ENCODE results near the gene DSCAML1. TPM values are rescaled to one million over a fixed set of nuclear protein-coding genes. Genes with fewer than 3 reads are reported as not detected.
A peak's percentile ranks its signal among the peaks of the same experiment; 100 is the strongest.

Gene DSCAML1
- total and polyA plus RNA-seq, 9 of the 15 experiments (the other 6 are each of a cell fraction or from before 2014, with no cell fraction given), result not detected

- TF ChIP-seq ZNF518B (CRISPR knock-in tag; IDR thresholded peaks at IDR 0.05), result no peak
Observed at GRCh38 chr11:117621226-117621625, 175.8 kb downstream of the DSCAML1 start (continued).

GRCh38 chr11:117620659-117621058 lies 176.4 kb downstream of the DSCAML1 start:
- Histone ChIP-seq H3K4me3 (no peak overlapping the region), H3K4me1 (replicated peaks in 1 of 2; ENCODE audit: control insufficient read depth in 2 of 2, insufficient read depth in 2 of 2, low read length in 2 of 2) (no peaks in the 10 kb centered on the region), H3K9ac (ENCODE audit: insufficient read depth in 1 of 2, low read depth in 2 of 2, low read length in 2 of 2) (no peak overlapping the region), H3K27ac (ENCODE audit: extremely low read depth, low read depth, low read length) (no peak overlapping the region), H3K27me3 (ENCODE audit: control insufficient read depth in 2 of 2, insufficient read depth in 2 of 2, low read length in 2 of 2) (peaks cover 0 to 5% of the 10 kb centered on the region in 2 experiments; a peak in 1 of 5 replicates), H2AFZ (ENCODE audit: low read depth, low read length) (no peak overlapping the region), H3K9me1 (ENCODE audit: control insufficient read depth, insufficient read depth, low read length) (no peaks in the 10 kb centered on the region), H3K4me2 (ENCODE audit: insufficient read depth, low read length) (no peak overlapping the region), H3K79me2 (ENCODE audit: control insufficient read depth, insufficient read depth, low read length) (no peaks in the 10 kb centered on the region), H3K9me3 (replicated peaks; ENCODE audit: control insufficient read depth, insufficient read depth, low read depth, low read length) (no peaks in the 10 kb centered on the region), H3K36me3 (ENCODE audit: control insufficient read depth, insufficient read depth, low read length) (no peaks in the 10 kb centered on the region), H4K20me1 (replicated peaks; ENCODE audit: control insufficient read depth, insufficient read depth, low read length) (no peaks in the 10 kb centered on the region)
- in situ Hi-C loops (cut with MboI) (no loop called here), intact Hi-C loops (cut with micrococcal nuclease) (loop anchor here (2.0 kb wide), 1 partner anchor 194 kb away; no protein-coding TSS in a partner anchor)
- no peak for TF ChIP-seq CREBBP (IDR thresholded peaks at IDR 0.05; ENCODE audit: low read depth, low read length)
- TF ChIP-seq BRF1 (IDR thresholded peaks at IDR 0.05; ENCODE audit: borderline replicate concordance, extremely low read depth, insufficient read length), result no peak
- no peak for TF ChIP-seq E2F3 (CRISPR knock-in tag; IDR thresholded peaks at IDR 0.05)
- TF ChIP-seq ZNF3 (CRISPR knock-in tag; IDR thresholded peaks at IDR 0.05), result no peak
- no peak for TF ChIP-seq HIVEP1 (CRISPR knock-in tag; IDR thresholded peaks at IDR 0.05)
- no peak for TF ChIP-seq ZNF695 (CRISPR knock-in tag; IDR thresholded peaks at IDR 0.05)
- TF ChIP-seq ADNP (tag; IDR thresholded peaks at IDR 0.05), result peak; percentile 65
- TF ChIP-seq BCOR (IDR thresholded peaks at IDR 0.05), result peak; percentile 58; the same call in 1 of the 2 replicates
- TF ChIP-seq RBM25 (IDR thresholded peaks at IDR 0.05; ENCODE audit: low read depth, low read length, severe bottlenecking), result peak; percentile 86
- TF ChIP-seq TGIF2 (CRISPR knock-in tag; IDR thresholded peaks at IDR 0.05), result no peak
- no peak for DNase-seq (ENCODE audit: extremely low read depth in 1 of 4, low spot score in 3 of 4)
- BruUV-seq (replicated peaks), result no TSS peak
- CTCF ChIA-PET (ENCODE audit: low intra/inter-chr PET ratio), result no interaction called here
- no peak for FAIRE-seq
- POLR2A ChIA-PET, result interaction anchor here (1.0 kb wide), 1 partner anchor 10 kb away, joined by 3 read pairs; no protein-coding TSS in a partner anchor
- ATAC-seq, result no peak
- WGBS (ENCODE audit: insufficient coverage, low coverage, missing lambda C conversion rate), result 0% methylated on average over 1 of the region's 1 CpG

Measured in K562 (cell line).